IMR-90 (cell line): ENCODE data around the gene ELOVL2. TPM values are rescaled to one million over a fixed set of nuclear protein-coding genes. Genes with fewer than 3 reads are reported as not detected.

ENCODE experiments used
- ATAC-seq: fragments of 200-7000 bp; cut with Tn5 transposase; 2 replicates; pipeline ENCODE4 v1.9.1; 2020; ENCODE audit warnings: low read depth, mild to moderate bottlenecking, moderate library complexity
- BruUV-seq: library from RNA; stranded (reverse); fragments of 400-500 nt; replicated peaks from 2 replicates; lab custom pipeline; 2021; lab: Mats Ljungman, UMichigan
- CTCF ChIA-PET: fragments of 300-600 bp; formaldehyde crosslinking; extraction: SDS; loops from one replicate; lab custom pipeline; 2021; ENCODE audit warnings: antibody characterized with exemption; lab: Yijun Ruan, JAX
- POLR2A ChIA-PET: fragments of 300-600 bp; sonication (Branson Sonifier 250); formaldehyde crosslinking; loops from one replicate; lab custom pipeline; 2022; ENCODE audit warnings: antibody characterized with exemption; ENCODE audit not compliant: unreplicated experiment; lab: Charles Lee
- DNase-seq: peaks from one replicate; pipeline ENCODE4 v3.0.0; 2013
- H2AFZ ChIP-seq: replicated peaks from 2 replicates; pipeline ENCODE3; 2013; ENCODE audit warnings: low read length, mild to moderate bottlenecking; ENCODE audit not compliant: poor library complexity
- H2AK5ac ChIP-seq: 2 replicates; pipeline ENCODE4 v1.6.1; 2013; ENCODE audit warnings: low read depth, low read length, inconsistent platforms
- H2AK9ac ChIP-seq: replicated peaks from 2 replicates; pipeline ENCODE3; 2013; ENCODE audit warnings: mild to moderate bottlenecking, low read depth, low read length, moderate library complexity; ENCODE audit not compliant: poor library complexity
- H2BK120ac ChIP-seq: 2 replicates; pipeline ENCODE4 v1.6.1; 2013; ENCODE audit warnings: low read depth, low read length, inconsistent platforms
- H2BK15ac ChIP-seq: 3 replicates; pipeline ENCODE4 v1.6.1; 2013; ENCODE audit warnings: low read depth, low read length, inconsistent platforms
- H2BK20ac ChIP-seq: 2 replicates; pipeline ENCODE4 v1.6.1; 2013; ENCODE audit warnings: low read depth, mild to moderate bottlenecking, inconsistent platforms, low read length, moderate library complexity
- H2BK5ac ChIP-seq: 2 replicates; pipeline ENCODE4 v1.6.1; 2013; ENCODE audit warnings: mild to moderate bottlenecking, low read depth, low read length, inconsistent platforms; ENCODE audit not compliant: poor library complexity, severe bottlenecking
- H3K14ac ChIP-seq: replicated peaks from 2 replicates; pipeline ENCODE4 v1.6.1; 2013; ENCODE audit warnings: low read depth, low read length, inconsistent platforms
- H3K18ac ChIP-seq: 2 replicates; pipeline ENCODE4 v1.6.1; 2013; ENCODE audit warnings: low read depth, low read length, control low read depth
- H3K23ac ChIP-seq: 2 replicates; pipeline ENCODE4 v1.6.1; 2013; ENCODE audit warnings: low read depth, low read length, inconsistent platforms
- H3K27ac ChIP-seq: 2 replicates; pipeline ENCODE4 v1.5.1; 2013; ENCODE audit warnings: mild to moderate bottlenecking, control low read depth, low read length; ENCODE audit not compliant: insufficient read depth
- H3K27me3 ChIP-seq: 2 replicates; pipeline ENCODE4 v1.6.1; 2013; ENCODE audit warnings: low read length; ENCODE audit not compliant: control insufficient read depth, insufficient read depth
- H3K36me3 ChIP-seq: 2 replicates; pipeline ENCODE4 v1.6.1; 2013; ENCODE audit warnings: low read length, mixed read lengths; ENCODE audit not compliant: control insufficient read depth, insufficient read depth
- H3K4ac ChIP-seq: 2 replicates; pipeline ENCODE4 v1.6.1; 2013; ENCODE audit warnings: low read depth, low read length, inconsistent platforms
- H3K4me1 ChIP-seq: 2 replicates; pipeline ENCODE4 v1.6.1; 2013; ENCODE audit warnings: low read length, mixed read lengths; ENCODE audit not compliant: control insufficient read depth, insufficient read depth
- H3K4me2 ChIP-seq: 2 replicates; pipeline ENCODE4 v1.6.1; 2013; ENCODE audit warnings: low read depth, mild to moderate bottlenecking, control low read depth, low read length, moderate library complexity
- H3K4me3 ChIP-seq: 2 replicates; pipeline ENCODE4 v1.5.1; 2013; ENCODE audit warnings: low read depth, mild to moderate bottlenecking, control low read depth, low read length, moderate library complexity; ENCODE audit not compliant: insufficient read depth
- H3K56ac ChIP-seq: 2 replicates; pipeline ENCODE4 v1.6.1; 2013; ENCODE audit warnings: low read length, inconsistent platforms; ENCODE audit not compliant: insufficient read depth; ENCODE audit errors: extremely low read depth
- H3K79me1 ChIP-seq, 2 experiments: 2 replicates each; pipeline ENCODE4 v1.6.1; 2013; ENCODE audit warnings: low read length in 2 of 2, inconsistent platforms in 1 of 2, low read depth in 1 of 2
- H3K9ac ChIP-seq: 2 replicates; pipeline ENCODE4 v1.6.1; 2013; ENCODE audit warnings: low read depth, low read length, control low read depth
- H3K9me1 ChIP-seq: 2 replicates; pipeline ENCODE4 v1.6.1; 2013; ENCODE audit warnings: low read length, inconsistent platforms; ENCODE audit not compliant: insufficient read depth
- H3K9me3 ChIP-seq: 2 replicates; pipeline ENCODE4 v1.6.1; 2013; ENCODE audit warnings: low read length; ENCODE audit not compliant: control insufficient read depth, insufficient read depth
- H4K20me1 ChIP-seq: 2 replicates; pipeline ENCODE4 v1.6.1; 2013; ENCODE audit warnings: low read length, inconsistent platforms; ENCODE audit not compliant: insufficient read depth
- H4K5ac ChIP-seq: 2 replicates; pipeline ENCODE4 v1.6.1; 2013; ENCODE audit warnings: mild to moderate bottlenecking, low read depth, low read length, control low read depth
- H4K8ac ChIP-seq, 2 experiments: 2 replicates each; pipeline ENCODE4 v1.6.1; 2013; ENCODE audit warnings: low read depth in 2 of 2, low read length in 2 of 2, control low read depth in 1 of 2, inconsistent platforms in 1 of 2
- H4K91ac ChIP-seq: 2 replicates; pipeline ENCODE4 v1.6.1; 2013; ENCODE audit warnings: low read depth, low read length, inconsistent platforms; ENCODE audit not compliant: insufficient read depth
- CEBPB ChIP-seq: IDR thresholded peaks from 2 replicates; pipeline ENCODE4 v1.6.1; 2012; ENCODE audit warnings: low read depth, low read length, improper control_type of control experiment
- CHD1 ChIP-seq: IDR thresholded peaks from 2 replicates; pipeline ENCODE4 v1.6.1; 2012; ENCODE audit warnings: low read depth, low read length, improper control_type of control experiment
- MAZ ChIP-seq: IDR thresholded peaks from 2 replicates; pipeline ENCODE4 v1.6.1; 2012; ENCODE audit warnings: low read depth, mild to moderate bottlenecking, low read length, improper control_type of control experiment, moderate library complexity, borderline replicate concordance
- MXI1 ChIP-seq: IDR thresholded peaks from 2 replicates; pipeline ENCODE4 v1.6.1; 2012; ENCODE audit warnings: low read depth, mild to moderate bottlenecking, low read length, moderate library complexity, borderline replicate concordance
- POLR2A ChIP-seq: IDR thresholded peaks from 2 replicates; pipeline ENCODE4 v1.6.1; 2012; ENCODE audit warnings: mild to moderate bottlenecking, low read depth, low read length
- WGBS, 2 experiments: methylation state at CpG; one replicate each; pipeline versions ENCODE4 v1.1.5 to v1.1.7; 2013; ENCODE audit warnings: missing lambda C conversion rate in 2 of 2; ENCODE audit not compliant: insufficient read length in 1 of 2; ENCODE audit errors: extremely low coverage in 2 of 2; 5-methylcytosine and 5-hydroxymethylcytosine counted together
- dilution Hi-C: fragments of 300-500 bp; cut with HindIII; formaldehyde crosslinking; loops from one replicate; pipeline ENCODE4 v1.14.3; 2018; ENCODE audit warnings: low sequenced_read_pairs; ENCODE audit not compliant: unreplicated experiment
- in situ Hi-C: fragments of 300-500 bp; cut with MboI; formaldehyde crosslinking; loops from 3 replicates; pipeline ENCODE4 v1.14.3; 2019; ENCODE audit warnings: low sequenced_read_pairs, inconsistent platforms, mixed read lengths
- intact Hi-C: fragments of 100-400 bp; cut with micrococcal nuclease; formaldehyde crosslinking; loops from 2 replicates; pipeline ENCODE4 v1.10.0; 2022
- polyA plus RNA-seq, 3 experiments: library from polyadenylated mRNA; depleted of rRNA; stranded (reverse); fragments of >200 nt; gene quantifications; 2 replicates each; pipeline ENCODE4 v1.2.3, GENCODE V29; 2012; ENCODE audit warnings: low replicate concordance in 1 of 3
- total RNA-seq: library from RNA; depleted of rRNA; stranded (reverse); fragments of >200 nt; gene quantifications from 2 replicates; pipeline ENCODE4 v1.2.3, GENCODE V29; 2012

ELOVL2 gene
- total and polyA plus RNA-seq, 2 of the 4 experiments (the other 2 are of a cell fraction), result 6.3 to 7.9 TPM

GRCh38 chr6:11036977-11037430, 7.1 kb downstream of the ELOVL2 start:
- peak overlapping the region; percentile 38; the same call in 1 of the 3 replicates for H2BK15ac ChIP-seq
- H3K14ac ChIP-seq, result no peak overlapping the region
- no peak overlapping the region for H3K9ac ChIP-seq
- H3K56ac ChIP-seq, result no peak overlapping the region
- ATAC-seq, result no peak
- H2BK120ac ChIP-seq, result peak overlapping the region; percentile 67
- POLR2A ChIA-PET, result no interaction called here
- WGBS, 2 experiments, result no CpG with 5 or more reads among the region's 2 CpGs
- H3K4me3 ChIP-seq, result no peak overlapping the region
- DNase-seq, result no peak
- peak overlapping the region; percentile 12; the same call in 1 of the 2 replicates for H4K5ac ChIP-seq
- dilution Hi-C loops (no loop called here), in situ Hi-C loops (no loop called here), intact Hi-C loops (no loop called here)
- peak overlapping the region; percentile 33; the same call in 1 of the 2 replicates for H2BK20ac ChIP-seq
- H3K79me1 ChIP-seq, result peaks cover 0 to 8% of the 10 kb centered on the region in 2 experiments; a peak in 2 of 4 replicates
- H3K18ac ChIP-seq, result 0 out of 2 replicates have a peak overlapping the region, but pooled peaks have one; percentile 7
- H3K4me1 ChIP-seq, result peaks cover 11% of the 10 kb centered on the region
- no peaks in the 10 kb centered on the region for H3K9me3 ChIP-seq
- H2AFZ ChIP-seq, result no peak overlapping the region
- no peaks in the 10 kb centered on the region for H3K36me3 ChIP-seq
- BruUV-seq, result no TSS peak
- H3K27ac ChIP-seq, result no peak overlapping the region
- TF ChIP-seq MAZ (no peak), CEBPB (no peak), CHD1 (no peak), POLR2A (no peak), MXI1 (no peak)
- H2AK9ac ChIP-seq, result no peak overlapping the region
- peak overlapping the region; percentile 34; the same call in 1 of the 2 replicates for H3K23ac ChIP-seq
- H4K8ac ChIP-seq, result peak overlapping the region in 1 of 2 experiments; percentile 52; a peak in 3 of 4 replicates
- H4K91ac ChIP-seq, result peak overlapping the region; percentile 29; the same call in 1 of the 2 replicates
- H4K20me1 ChIP-seq, result no peaks in the 10 kb centered on the region
- CTCF ChIA-PET, result no interaction called here
- H3K9me1 ChIP-seq, result no peaks in the 10 kb centered on the region
- peak overlapping the region; percentile 62 for H3K4ac ChIP-seq
- no peak overlapping the region for H3K4me2 ChIP-seq
- peak overlapping the region; percentile 20; the same call in 1 of the 2 replicates for H2AK5ac ChIP-seq
- no peaks in the 10 kb centered on the region for H3K27me3 ChIP-seq
- H2BK5ac ChIP-seq, result no peak overlapping the region
